HG03095 (cell line): ENCODE data around the gene PARVG.

Experiments
- ATAC-seq: cut with Tn5 transposase; IDR thresholded peaks from one replicate; pipeline ENCODE4 v1.9.1; 2021; ENCODE audit warnings: moderate library complexity; ENCODE audit not compliant: unreplicated experiment

The PARVG gene

GRCh38 chr22:44193535-44193891 is 12.8 kb downstream of the PARVG start:
- no peak for ATAC-seq

DNA sequence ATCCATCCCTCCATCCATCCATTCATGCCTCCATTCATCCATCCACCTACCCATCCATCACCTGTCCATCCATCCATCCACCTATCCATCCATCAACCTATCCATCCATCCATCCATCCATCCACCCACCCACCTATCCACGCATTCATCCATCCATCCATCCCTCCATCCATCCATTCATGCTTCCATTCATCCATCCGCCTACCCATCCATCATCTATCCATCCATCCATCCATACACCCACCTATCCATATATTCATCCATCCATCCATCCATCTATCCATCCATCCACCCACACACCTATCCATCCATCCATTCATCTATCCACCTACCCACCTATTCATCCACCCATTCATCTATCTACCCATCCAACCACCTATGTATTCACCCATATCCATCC is 13.8 kb downstream of the PARVG start:
- ATAC-seq: no peak

- ATAC-seq: no peak
Measured at GRCh38 chr22:44195189-44195871, 14.6 kb downstream of the PARVG start.

- no peak for ATAC-seq
Measured at GRCh38 chr22:44196241-44196640, 15.5 kb downstream of the PARVG start.

DNA sequence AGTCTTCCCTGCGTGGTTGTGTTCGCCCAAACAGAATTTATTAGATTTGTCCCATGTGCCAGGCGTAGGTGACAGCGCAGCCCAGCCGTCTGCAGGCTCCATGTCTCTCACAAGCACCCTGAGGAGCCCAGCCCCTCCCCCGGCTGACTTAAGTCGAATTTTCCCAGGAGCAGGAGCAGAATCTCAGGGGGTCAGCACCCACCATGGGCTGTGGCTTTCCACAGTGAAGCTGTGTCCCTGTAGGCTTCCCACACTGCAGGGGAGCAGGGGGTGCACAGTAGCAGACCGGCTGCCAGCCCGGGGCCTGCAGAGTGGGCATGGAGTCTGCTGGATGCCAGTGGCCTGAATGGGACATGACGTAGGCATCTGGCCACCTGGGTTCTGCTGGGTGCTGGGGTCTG is 16.0 kb downstream of the PARVG start:
- no peak for ATAC-seq

- ATAC-seq: no peak
Measured at GRCh38 chr22:44197271-44197670, 16.5 kb downstream of the PARVG start.

DNA sequence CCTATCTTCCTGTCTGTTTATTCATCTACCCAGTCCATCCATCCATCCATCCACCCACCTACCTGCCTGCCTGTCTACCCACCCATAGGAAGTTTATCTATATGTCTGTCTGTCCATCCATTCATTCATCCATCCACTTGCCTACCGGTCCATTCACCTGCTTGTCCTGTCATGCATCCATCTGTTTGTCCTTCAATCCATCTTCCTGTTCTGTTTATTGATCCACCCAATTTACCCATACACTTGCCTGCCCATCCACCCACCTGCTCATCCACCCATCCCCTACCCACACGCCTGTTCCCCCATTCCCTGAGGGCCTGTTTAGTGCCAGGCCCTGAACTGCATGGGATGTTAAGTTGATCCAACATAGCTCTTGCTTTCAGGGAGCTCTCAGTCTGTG is 18.4 kb downstream of the PARVG start:
- no peak for ATAC-seq

- ATAC-seq: no peak
Measured at GRCh38 chr22:44199866-44200265, 19.1 kb downstream of the PARVG start.

DNA sequence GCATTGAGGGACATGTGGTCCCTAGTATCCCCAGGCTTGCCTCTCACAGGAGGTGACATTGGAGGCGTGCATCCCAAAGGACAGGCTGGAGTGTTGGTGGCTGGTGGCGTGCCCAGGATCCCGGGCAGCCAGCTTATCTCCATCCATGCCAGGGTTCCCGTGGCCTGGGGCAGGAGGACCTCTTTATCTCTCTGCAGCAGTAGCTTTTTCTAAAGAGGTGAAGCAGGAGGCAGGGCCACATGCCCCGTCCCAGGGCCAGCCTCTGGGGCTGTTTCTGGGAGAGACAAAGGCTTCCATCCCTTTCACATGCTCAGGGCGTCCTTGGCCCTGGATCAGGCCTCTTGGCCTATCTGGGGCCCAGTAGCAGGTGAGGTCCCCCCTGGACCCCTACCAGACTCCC is 19.7 kb downstream of the PARVG start:
- no peak for ATAC-seq

DNA sequence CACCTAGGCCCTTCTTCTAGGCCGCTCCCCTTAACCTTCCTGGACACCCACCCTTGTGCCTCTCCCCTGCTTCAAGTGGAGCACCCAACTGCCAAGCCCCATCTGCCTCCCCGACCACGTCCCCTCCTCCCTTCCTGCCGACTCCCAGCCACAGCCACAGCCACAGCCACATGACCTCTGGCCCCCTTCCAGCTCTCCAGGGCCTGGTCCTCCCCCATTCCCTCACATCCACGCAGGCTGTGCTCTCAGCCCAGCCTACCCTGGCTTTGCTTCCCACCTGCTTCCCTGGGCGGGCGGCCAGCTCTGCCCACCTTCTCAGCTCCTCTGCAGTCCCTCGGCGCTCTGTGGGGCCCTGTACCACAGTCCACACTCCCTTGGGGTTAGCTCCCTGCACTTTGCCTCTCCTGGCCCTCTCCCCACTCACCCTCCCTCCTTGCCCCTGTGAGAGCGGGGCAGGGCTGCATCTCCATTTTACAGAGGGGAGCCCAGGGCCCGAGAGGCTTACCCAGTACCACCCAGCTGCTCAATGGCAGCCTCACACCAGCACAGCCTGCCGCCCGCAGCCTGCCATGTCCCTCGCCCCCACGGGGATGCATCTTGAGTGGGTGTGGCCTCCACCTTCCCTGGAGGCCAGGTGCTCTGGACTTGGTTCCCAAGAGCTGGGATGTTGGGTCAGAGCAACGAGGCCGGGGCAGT is 20.3 kb downstream of the PARVG start:
- no peak for ATAC-seq

- no peak for ATAC-seq
Measured at GRCh38 chr22:44201665-44202064, 20.9 kb downstream of the PARVG start.

- no peak for ATAC-seq
Measured at GRCh38 chr22:44202261-44202789, 21.6 kb downstream of the PARVG start.

- no peak for ATAC-seq
Measured at GRCh38 chr22:44203203-44203602, 22.5 kb downstream of the PARVG start.

DNA sequence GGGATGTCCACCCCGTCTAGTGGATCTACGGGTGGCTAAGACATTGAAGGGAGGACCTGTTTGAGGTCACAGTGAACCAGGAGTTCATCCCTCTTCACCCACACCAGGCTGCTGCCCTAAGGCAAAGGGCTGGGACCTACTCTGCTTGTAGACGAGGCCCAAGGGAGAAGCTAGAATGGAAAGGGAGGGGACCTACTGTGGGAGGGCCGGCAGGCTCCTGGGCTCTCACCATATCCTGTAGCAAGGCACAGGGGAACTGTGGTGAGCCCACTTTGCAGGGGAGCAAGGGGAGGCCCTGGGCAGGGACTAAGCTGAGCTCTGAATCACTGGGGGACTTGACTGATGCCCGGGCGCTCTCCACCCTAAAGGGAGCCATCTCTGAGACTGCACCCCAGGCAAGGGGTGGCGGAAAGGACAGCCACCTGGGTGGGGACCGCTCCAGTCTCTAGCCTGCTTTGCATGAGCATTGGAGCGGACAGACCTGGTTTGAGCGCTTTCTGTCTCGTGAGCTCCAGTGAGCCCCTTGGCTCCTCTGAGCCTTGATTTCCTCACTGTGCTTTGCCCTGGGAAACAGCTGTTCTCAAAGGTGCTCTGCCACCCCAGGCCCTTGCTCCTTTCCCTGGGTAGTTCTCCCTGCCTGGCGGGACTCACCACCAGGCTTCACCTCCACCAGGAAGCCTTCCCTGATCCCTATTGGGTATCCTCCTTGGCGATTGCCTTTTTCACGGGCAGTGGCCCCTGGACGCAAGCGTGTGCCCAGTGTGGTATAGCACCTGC is 24.2 kb downstream of the PARVG start:
- no peak for ATAC-seq

DNA sequence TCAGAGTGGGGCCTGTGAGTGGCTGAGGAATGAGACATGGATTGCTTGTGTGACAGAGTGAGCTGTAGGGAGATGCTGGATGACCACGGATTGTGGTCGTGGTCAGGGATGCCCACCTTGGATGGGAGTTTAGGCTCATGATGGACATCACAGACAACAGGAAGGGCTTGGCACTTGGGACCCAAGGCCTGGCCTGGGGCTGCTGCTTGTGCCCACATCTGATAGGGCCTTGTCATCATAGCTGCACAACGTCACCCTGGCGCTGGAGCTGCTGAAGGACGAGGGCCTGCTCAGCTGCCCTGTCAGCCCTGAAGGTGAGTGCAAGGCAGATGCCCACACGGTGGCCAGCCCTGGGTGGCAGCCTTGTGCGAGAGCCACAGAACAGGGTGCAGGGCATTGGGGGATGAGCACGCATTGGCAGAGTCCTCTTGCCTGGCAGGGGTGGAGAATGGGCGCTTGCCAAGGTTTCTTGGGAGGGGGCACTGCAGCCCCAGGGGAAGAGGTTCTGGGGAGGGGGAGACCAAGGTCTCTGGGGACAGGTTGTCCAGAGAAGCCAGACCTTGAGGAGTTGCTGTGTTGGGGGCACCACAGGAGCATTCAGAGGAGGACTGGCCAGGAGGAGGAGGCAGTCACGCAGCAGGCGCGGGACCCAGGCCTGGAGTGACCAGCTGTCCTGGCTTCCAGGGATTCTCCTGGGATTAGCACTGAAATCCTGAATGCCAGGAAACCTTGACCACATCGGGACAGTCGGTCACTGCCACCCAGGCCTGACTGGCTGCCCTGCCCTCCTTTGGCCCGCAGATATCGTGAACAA is 25.0 kb downstream of the PARVG start:
- ATAC-seq: no peak

GRCh38 chr22:44206330-44206645 is 25.6 kb downstream of the PARVG start:
- no peak for ATAC-seq

DNA sequence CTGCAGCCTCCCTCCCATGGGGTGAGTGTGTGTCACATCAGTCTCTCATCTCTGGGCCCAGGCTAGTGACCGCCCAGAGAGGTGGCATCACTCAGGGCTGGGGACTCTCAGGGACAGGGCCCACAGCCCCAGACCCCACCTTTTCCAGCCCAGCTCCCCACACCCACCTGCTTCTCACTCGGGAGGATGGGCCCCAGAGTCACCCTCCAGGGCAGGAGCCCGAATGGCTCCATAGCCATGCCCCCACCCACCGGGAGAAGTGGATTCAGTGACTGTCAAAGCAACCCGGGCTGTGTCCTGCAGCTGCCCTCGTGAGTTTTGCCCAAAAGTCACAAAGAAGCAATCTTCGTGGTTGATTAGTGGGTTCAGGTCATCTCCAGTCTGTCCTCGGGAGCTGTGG is 26.0 kb downstream of the PARVG start:
- ATAC-seq: no peak

DNA sequence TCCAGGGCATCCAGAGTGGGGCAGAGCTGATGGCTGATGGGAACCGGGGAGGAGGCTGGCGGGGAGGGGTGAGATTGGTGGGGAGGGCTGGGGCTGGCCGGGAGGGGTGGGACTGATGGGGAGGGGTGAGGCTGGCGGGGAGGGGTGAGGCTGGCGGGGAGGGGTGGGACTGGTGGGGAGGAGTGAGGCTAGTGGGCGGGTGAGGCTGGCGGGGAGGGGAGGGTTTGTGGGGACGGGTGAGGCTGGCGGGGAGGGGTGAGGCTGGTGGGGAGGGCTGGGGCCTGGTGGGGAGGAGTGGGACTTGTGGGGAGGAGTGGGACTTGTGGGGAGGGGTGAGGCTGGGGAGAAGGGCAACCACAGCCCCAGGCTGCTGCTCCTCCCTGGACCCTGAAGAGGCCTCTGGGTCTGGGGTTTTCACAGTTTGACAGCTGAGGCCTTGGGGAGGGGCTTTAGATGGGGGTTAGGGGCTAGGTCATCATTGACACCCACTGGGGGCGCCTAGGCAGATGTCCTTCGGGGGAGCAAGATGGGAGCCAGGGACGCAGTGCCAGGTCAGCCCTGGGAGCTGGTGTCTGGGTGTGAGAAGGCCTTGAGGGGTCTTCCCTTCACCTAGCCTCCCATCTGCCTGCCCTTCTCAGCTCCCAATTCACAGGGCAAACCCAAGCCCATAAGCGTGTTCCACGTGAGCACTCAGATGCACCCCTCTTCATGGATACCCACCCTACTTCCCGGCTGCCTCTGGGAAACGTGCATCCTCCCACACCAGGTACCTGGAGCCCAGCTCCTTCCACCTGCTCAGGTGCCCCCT is 26.7 kb downstream of the PARVG start:
- no peak for ATAC-seq

- ATAC-seq: no peak
Measured at GRCh38 chr22:44207981-44208317, 27.2 kb downstream of the PARVG start.

DNA sequence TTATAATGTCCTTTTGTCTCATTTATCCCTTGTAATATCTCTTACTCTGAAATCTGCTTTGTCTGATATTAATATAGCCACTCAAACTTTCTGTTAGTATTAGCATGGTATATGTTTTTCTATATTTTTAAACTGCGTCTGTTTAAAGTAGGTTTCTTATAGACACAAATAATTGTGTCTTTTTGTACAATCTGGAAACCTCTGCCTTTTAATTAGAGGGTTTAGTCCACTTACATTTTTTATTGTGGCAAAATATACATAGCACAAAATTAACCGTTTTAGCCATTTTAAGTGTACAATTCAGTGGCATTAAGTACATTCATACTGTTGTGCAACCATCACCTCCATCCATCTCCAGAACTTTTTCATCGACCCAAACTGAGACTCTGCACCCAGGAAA is 28.6 kb downstream of the PARVG start:
- ATAC-seq: no peak

DNA sequence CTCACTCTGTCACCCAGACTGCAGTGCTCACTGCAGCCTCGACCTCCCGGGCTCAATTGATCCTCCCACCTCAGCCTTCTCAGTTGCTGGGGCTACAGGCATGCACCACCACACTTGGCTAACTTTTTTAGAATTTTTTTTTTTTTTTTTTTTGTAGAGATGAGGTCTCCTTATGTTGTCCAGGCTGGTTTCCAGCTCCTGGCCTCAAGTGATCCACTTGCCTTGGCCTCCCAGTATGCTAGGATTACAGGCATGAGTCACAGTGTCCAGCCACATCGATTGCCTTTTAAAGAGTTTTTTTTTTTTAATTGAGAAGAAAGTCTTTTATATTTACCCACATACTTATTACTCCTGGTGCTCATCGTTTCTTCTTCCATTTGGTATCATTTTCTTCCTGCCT is 30.0 kb downstream of the PARVG start:
- no peak for ATAC-seq
